Measurements from ENCODE around the gene ZNF586.

ZNF586 gene

DNA sequence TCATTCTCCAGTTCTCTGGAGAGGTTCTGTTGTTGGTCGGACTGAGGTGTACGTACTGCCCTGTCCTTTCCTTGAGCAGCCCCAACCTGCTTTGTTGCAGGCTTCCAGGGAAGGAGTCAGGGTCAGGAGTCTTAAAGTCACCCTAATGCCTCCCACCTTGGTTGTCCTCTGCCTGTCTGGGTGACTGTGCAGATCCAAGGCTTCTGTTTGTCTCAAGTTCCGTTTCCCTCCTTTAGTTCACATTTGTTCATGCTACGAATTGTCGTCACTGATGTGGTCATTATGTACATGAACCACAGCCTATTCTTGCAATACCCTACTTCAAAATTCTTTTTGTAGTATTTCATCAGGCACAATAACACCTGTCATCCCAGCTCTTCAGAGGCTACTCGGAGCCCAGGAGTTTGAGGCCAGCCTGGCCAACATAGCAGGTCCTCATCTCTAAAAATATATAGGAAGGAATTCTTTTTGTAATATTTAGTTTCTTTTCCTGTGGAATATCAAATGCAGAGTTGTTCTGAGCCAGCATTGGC lies 7.4 kb downstream of the ZNF586 start:
- TF ChIP-seq CTCF (IDR thresholded peaks at IDR 0.05) = no peak
- Histone ChIP-seq H3K36me3 (ENCODE audit: control insufficient read depth, insufficient read depth, low read length) (no peaks in the 10 kb centered on the region), H3K27me3 (ENCODE audit: control insufficient read depth, insufficient read depth, low read length) (no peaks in the 10 kb centered on the region), H3K9ac (no peak overlapping the region), H3K4me2 (ENCODE audit: low read length) (no peak overlapping the region), H3K9me3 (ENCODE audit: control insufficient read depth, low read length) (no peaks in the 10 kb centered on the region), H3K4me3 (ENCODE audit: low read depth, low read length) (no peak overlapping the region), H3K79me2 (peaks cover 74% of the 10 kb centered on the region), H3K27ac (no peak overlapping the region), H3K4me1 (no peaks in the 10 kb centered on the region), H2AFZ (no peak overlapping the region)

DNA sequence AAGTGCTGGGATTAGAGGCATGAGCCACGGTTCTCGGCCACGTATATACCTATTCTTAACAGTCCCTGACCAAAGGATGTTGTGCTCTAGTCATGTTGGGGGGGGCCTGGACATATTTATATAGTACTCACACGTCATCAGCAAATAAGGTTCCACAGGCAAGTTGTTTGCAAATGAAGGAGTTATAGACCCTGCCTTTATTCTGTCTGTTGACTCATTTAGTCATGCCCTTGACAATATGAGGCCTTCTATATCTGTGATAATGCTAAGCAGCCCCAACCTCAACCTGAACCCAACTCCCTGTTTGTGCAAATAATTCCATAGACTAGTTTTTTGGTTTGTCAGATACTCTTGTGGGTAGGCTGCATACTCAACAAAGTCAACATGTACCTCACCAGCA lies 8.9 kb downstream of the ZNF586 start:
- H3K36me3 ChIP-seq (ENCODE audit: control insufficient read depth, insufficient read depth, low read length) = no peaks in the 10 kb centered on the region
- H3K4me3 ChIP-seq (ENCODE audit: low read depth, low read length) = no peak overlapping the region
- no peaks in the 10 kb centered on the region for H3K9me3 ChIP-seq (ENCODE audit: control insufficient read depth, low read length)
- H2AFZ ChIP-seq = no peak overlapping the region
- H3K27me3 ChIP-seq (ENCODE audit: control insufficient read depth, insufficient read depth, low read length) = no peaks in the 10 kb centered on the region
- H3K79me2 ChIP-seq = peaks cover 69% of the 10 kb centered on the region
- H3K4me2 ChIP-seq (ENCODE audit: low read length) = no peak overlapping the region
- no peak overlapping the region for H3K27ac ChIP-seq
- no peak overlapping the region for H3K9ac ChIP-seq
- no peaks in the 10 kb centered on the region for H3K4me1 ChIP-seq
- TF ChIP-seq CTCF (IDR thresholded peaks at IDR 0.05) = no peak

GRCh38 chr19:57779220-57779845 lies 9.9 kb downstream of the ZNF586 start:
- H3K9ac ChIP-seq = no peak overlapping the region
- no peak overlapping the region for H3K4me2 ChIP-seq (ENCODE audit: low read length)
- H3K27ac ChIP-seq = no peak overlapping the region
- no peak for TF ChIP-seq CTCF (IDR thresholded peaks at IDR 0.05)
- no peak overlapping the region for H3K4me3 ChIP-seq (ENCODE audit: low read depth, low read length)
- H3K79me2 ChIP-seq = peaks cover 69% of the 10 kb centered on the region
- no peaks in the 10 kb centered on the region for H3K36me3 ChIP-seq (ENCODE audit: control insufficient read depth, insufficient read depth, low read length)
- H3K9me3 ChIP-seq (ENCODE audit: control insufficient read depth, low read length) = no peaks in the 10 kb centered on the region
- H3K27me3 ChIP-seq (ENCODE audit: control insufficient read depth, insufficient read depth, low read length) = no peaks in the 10 kb centered on the region
- no peak overlapping the region for H2AFZ ChIP-seq
- H3K4me1 ChIP-seq = no peaks in the 10 kb centered on the region

DNA sequence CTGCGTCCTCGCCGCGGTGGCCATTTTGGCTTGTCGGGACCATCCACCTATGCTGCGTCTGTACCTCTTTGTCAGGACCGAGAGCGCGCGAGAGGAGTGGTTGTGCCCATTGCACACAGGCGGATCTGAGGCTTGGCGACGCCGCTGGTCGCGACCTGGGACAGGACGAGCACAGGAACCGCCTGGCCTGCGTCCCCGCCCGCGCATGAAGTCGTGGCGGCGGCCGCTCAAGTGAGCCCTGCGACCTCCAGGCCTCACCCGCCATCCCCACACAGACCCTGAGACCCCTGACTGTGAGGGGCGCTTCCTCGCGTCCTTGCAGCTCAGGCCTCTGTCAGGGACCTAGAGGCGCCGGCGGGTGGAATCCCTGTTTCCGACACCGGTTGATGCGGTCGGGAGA lies 16.8 kb downstream of the ZNF586 start:
- TF ChIP-seq CTCF (IDR thresholded peaks at IDR 0.05) = no peak
- peaks cover 71% of the 10 kb centered on the region for H3K79me2 ChIP-seq
- no peak overlapping the region for H3K9ac ChIP-seq
- H3K4me1 ChIP-seq = no peaks in the 10 kb centered on the region
- H3K9me3 ChIP-seq (ENCODE audit: control insufficient read depth, low read length) = no peaks in the 10 kb centered on the region
- H3K27me3 ChIP-seq (ENCODE audit: control insufficient read depth, insufficient read depth, low read length) = no peaks in the 10 kb centered on the region
- H3K4me3 ChIP-seq (ENCODE audit: low read depth, low read length) = no peak overlapping the region
- no peak overlapping the region for H3K4me2 ChIP-seq (ENCODE audit: low read length)
- no peaks in the 10 kb centered on the region for H3K36me3 ChIP-seq (ENCODE audit: control insufficient read depth, insufficient read depth, low read length)
- no peak overlapping the region for H2AFZ ChIP-seq
- no peak overlapping the region for H3K27ac ChIP-seq

GRCh38 chr19:57786906-57787305 lies 17.4 kb downstream of the ZNF586 start:
- Histone ChIP-seq H3K27me3 (ENCODE audit: control insufficient read depth, insufficient read depth, low read length) (no peaks in the 10 kb centered on the region), H3K9ac (no peak overlapping the region), H3K4me3 (ENCODE audit: low read depth, low read length) (no peak overlapping the region), H2AFZ (no peak overlapping the region), H3K4me1 (no peaks in the 10 kb centered on the region), H3K27ac (no peak overlapping the region), H3K9me3 (ENCODE audit: control insufficient read depth, low read length) (no peaks in the 10 kb centered on the region), H3K79me2 (peaks cover 73% of the 10 kb centered on the region), H3K36me3 (ENCODE audit: control insufficient read depth, insufficient read depth, low read length) (no peaks in the 10 kb centered on the region), H3K4me2 (ENCODE audit: low read length) (no peak overlapping the region)
- TF ChIP-seq CTCF (IDR thresholded peaks at IDR 0.05) = no peak
